ENCODE data around the gene MAP6.

Gene MAP6

GRCh38 chr11:75650167-75650723, 18.6 kb downstream of the MAP6 start:
- no peak for DNase-seq (ENCODE audit: extremely low read depth, low read depth)
- no peak for TF ChIP-seq CTCF (IDR thresholded peaks at IDR 0.05; ENCODE audit: low read depth, low read length, missing control alignments)
- no peak overlapping the region for H3K4me3 ChIP-seq (replicated peaks; ENCODE audit: low read depth, low read length)

GRCh38 chr11:75644946-75645345, 23.9 kb downstream of the MAP6 start:
- TF ChIP-seq CTCF (IDR thresholded peaks at IDR 0.05; ENCODE audit: low read depth, low read length, missing control alignments), result no peak
- H3K4me3 ChIP-seq (replicated peaks; ENCODE audit: low read depth, low read length), result no peak overlapping the region
- DNase-seq (ENCODE audit: extremely low read depth, low read depth), result no peak

GRCh38 chr11:75644370-75644769, 24.5 kb downstream of the MAP6 start:
- DNase-seq (ENCODE audit: extremely low read depth, low read depth), result no peak
- no peak overlapping the region for H3K4me3 ChIP-seq (replicated peaks; ENCODE audit: low read depth, low read length)
- no peak for TF ChIP-seq CTCF (IDR thresholded peaks at IDR 0.05; ENCODE audit: low read depth, low read length, missing control alignments)

GRCh38 chr11:75642402-75643113, 26.3 kb downstream of the MAP6 start:
- no peak for DNase-seq (ENCODE audit: extremely low read depth, low read depth)

GRCh38 chr11:75639762-75640181, 29.1 kb downstream of the MAP6 start:
- no peak for TF ChIP-seq CTCF (IDR thresholded peaks at IDR 0.05; ENCODE audit: low read depth, low read length, missing control alignments)
- H3K4me3 ChIP-seq (replicated peaks; ENCODE audit: low read depth, low read length), result no peak overlapping the region
- no peak for DNase-seq (ENCODE audit: extremely low read depth, low read depth)

More at GRCh38 chr11:75642402-75643113, 26.3 kb downstream of the MAP6 start:
- no peak for TF ChIP-seq CTCF (IDR thresholded peaks at IDR 0.05; ENCODE audit: low read depth, low read length, missing control alignments)
- H3K4me3 ChIP-seq (replicated peaks; ENCODE audit: low read depth, low read length), result no peak overlapping the region

GRCh38 chr11:75637998-75638397, 30.8 kb downstream of the MAP6 start:
- no peak for DNase-seq (ENCODE audit: extremely low read depth, low read depth)
- H3K4me3 ChIP-seq (replicated peaks; ENCODE audit: low read depth, low read length), result no peak overlapping the region
- TF ChIP-seq CTCF (IDR thresholded peaks at IDR 0.05; ENCODE audit: low read depth, low read length, missing control alignments), result no peak
